ENCODE results near the gene SLC18A3. TPM values are rescaled to one million over a fixed set of nuclear protein-coding genes. Genes with fewer than 3 reads are reported as not detected.

SLC18A3 gene
- total RNA-seq, 5 donors from 2014 or later (not counting 1 experiment from before 2014, with no cell fraction given), result not detected

- Histone ChIP-seq H3K4me3 (ENCODE audit: control insufficient read depth in 1 of 2, extremely low read depth in 1 of 2, low read length in 1 of 2) (no peak overlapping the region), H3K27ac (ENCODE audit: low read length) (no peak overlapping the region), H3K4me1 (ENCODE audit: control insufficient read depth in 1 of 2, extremely low read depth in 1 of 2, insufficient read depth in 2 of 2, low read length in 2 of 2) (no peaks in the 10 kb centered on the region), H3K27me3 (replicated peaks in 1 of 2; ENCODE audit: control insufficient read depth in 2 of 2, extremely low read depth in 1 of 2, insufficient read depth in 2 of 2, low read length in 1 of 2) (peaks cover 0 to 8% of the 10 kb centered on the region in 2 experiments), H3K9me3 (no peaks in the 10 kb centered on the region), H3K36me3 (ENCODE audit: control insufficient read depth in 2 of 2, extremely low read depth in 1 of 2, insufficient read depth in 1 of 2, low read length in 1 of 2) (no peaks in the 10 kb centered on the region)
- H3K27ac Mint-ChIP-seq, result no peak overlapping the region
- H3K4me1 Mint-ChIP-seq, result peaks cover 3 to 6% (median 5%) of the 10 kb centered on the region in 3 donors
- peaks cover 28 to 31% of the 10 kb centered on the region in 2 donors for H3K27me3 Mint-ChIP-seq
- POLR2A ChIA-PET, result no interaction called here
- H3K36me3 Mint-ChIP-seq, result no peaks in the 10 kb centered on the region
- ATAC-seq (replicated peaks in 1 of 4) (peak in 1 of 4 experiments; percentile 28), DNase-seq (peak in 3 of 35 experiments; percentile 11 to 44 (median 12))
- no peak overlapping the region for H3K4me3 Mint-ChIP-seq
- WGBS (ENCODE audit: insufficient coverage), result 5% methylated on average over 6 of the region's 6 CpGs
- H3K9me3 Mint-ChIP-seq, result no peaks in the 10 kb centered on the region
- CTCF ChIA-PET, result interaction anchor here (0.6 to 1.4 kb wide), 5 partner anchors 10 to 678 kb away, joined by 3 to 9 read pairs (median 3); no protein-coding TSS in a partner anchor
Observed at GRCh38 chr10:49594594-49594993, 15.5 kb upstream of the SLC18A3 start.

GRCh38 chr10:49595003-49595712 is 15.0 kb upstream of the SLC18A3 start:
- peaks cover 0 to 8% of the 10 kb centered on the region in 2 experiments for H3K27me3 ChIP-seq (replicated peaks in 1 of 2; ENCODE audit: control insufficient read depth in 2 of 2, extremely low read depth in 1 of 2, insufficient read depth in 2 of 2, low read length in 1 of 2)
- H3K9me3 Mint-ChIP-seq, result no peaks in the 10 kb centered on the region
- H3K4me1 Mint-ChIP-seq, result peaks cover 3 to 6% (median 5%) of the 10 kb centered on the region in 3 donors
- ChIA-PET CTCF (interaction anchor here (0.6 to 1.4 kb wide), 5 partner anchors 9 to 678 kb away, joined by 3 to 9 read pairs (median 3); no protein-coding TSS in a partner anchor), POLR2A (interaction anchor here in 1 of 2 donors (0.5 kb wide), 1 partner anchor 477 kb away, joined by 7 read pairs; no protein-coding TSS in a partner anchor)
- peak in 1 of 35 experiments; percentile 21 for DNase-seq
- H3K27ac ChIP-seq (ENCODE audit: low read length), result no peak overlapping the region
- H3K36me3 Mint-ChIP-seq, result no peaks in the 10 kb centered on the region
- no peak overlapping the region for H3K4me3 Mint-ChIP-seq
- 47% methylated on average over 3 of the region's 10 CpGs for WGBS (ENCODE audit: insufficient coverage)
- H3K4me3 ChIP-seq (ENCODE audit: control insufficient read depth in 1 of 2, extremely low read depth in 1 of 2, low read length in 1 of 2), result no peak overlapping the region
- H3K9me3 ChIP-seq, result no peaks in the 10 kb centered on the region
- ATAC-seq (replicated peaks in 1 of 4), result no peak
- H3K27me3 Mint-ChIP-seq, result peaks cover 28 to 32% of the 10 kb centered on the region in 2 donors
- no peaks in the 10 kb centered on the region for H3K4me1 ChIP-seq (ENCODE audit: control insufficient read depth in 1 of 2, extremely low read depth in 1 of 2, insufficient read depth in 2 of 2, low read length in 2 of 2)
- H3K27ac Mint-ChIP-seq, result no peak overlapping the region
- no peaks in the 10 kb centered on the region for H3K36me3 ChIP-seq (ENCODE audit: control insufficient read depth in 2 of 2, extremely low read depth in 1 of 2, insufficient read depth in 1 of 2, low read length in 1 of 2)

GRCh38 chr10:49595713-49596492 is 14.2 kb upstream of the SLC18A3 start:
- H3K36me3 Mint-ChIP-seq, result no peaks in the 10 kb centered on the region
- DNase-seq (no peak), ATAC-seq (replicated peaks in 1 of 4) (no peak)
- ChIA-PET POLR2A (interaction anchor here in 1 of 2 donors (0.5 kb wide), 1 partner anchor 476 kb away, joined by 7 read pairs; no protein-coding TSS in a partner anchor), CTCF (interaction anchor here in 1 of 2 donors (0.7 to 1.4 kb wide), 2 partner anchors 10 to 14 kb away, joined by 3 read pairs; no protein-coding TSS in a partner anchor)
- Histone ChIP-seq H3K4me1 (ENCODE audit: control insufficient read depth in 1 of 2, extremely low read depth in 1 of 2, insufficient read depth in 2 of 2, low read length in 2 of 2) (no peaks in the 10 kb centered on the region), H3K4me3 (ENCODE audit: control insufficient read depth in 1 of 2, extremely low read depth in 1 of 2, low read length in 1 of 2) (no peak overlapping the region), H3K9me3 (no peaks in the 10 kb centered on the region), H3K36me3 (ENCODE audit: control insufficient read depth in 2 of 2, extremely low read depth in 1 of 2, insufficient read depth in 1 of 2, low read length in 1 of 2) (no peaks in the 10 kb centered on the region), H3K27me3 (replicated peaks in 1 of 2; ENCODE audit: control insufficient read depth in 2 of 2, extremely low read depth in 1 of 2, insufficient read depth in 2 of 2, low read length in 1 of 2) (peaks cover 0 to 8% of the 10 kb centered on the region in 2 experiments), H3K27ac (ENCODE audit: low read length) (no peak overlapping the region)
- H3K4me1 Mint-ChIP-seq, result peaks cover 3 to 6% (median 5%) of the 10 kb centered on the region in 3 donors
- no peaks in the 10 kb centered on the region for H3K9me3 Mint-ChIP-seq
- peaks cover 34 to 38% of the 10 kb centered on the region in 2 donors for H3K27me3 Mint-ChIP-seq
- H3K27ac Mint-ChIP-seq, result no peak overlapping the region
- H3K4me3 Mint-ChIP-seq, result no peak overlapping the region
- 58% methylated on average over 11 of the region's 13 CpGs for WGBS (ENCODE audit: insufficient coverage)

GRCh38 chr10:49596493-49596809 is 13.7 kb upstream of the SLC18A3 start:
- Histone ChIP-seq H3K36me3 (ENCODE audit: control insufficient read depth in 2 of 2, extremely low read depth in 1 of 2, insufficient read depth in 1 of 2, low read length in 1 of 2) (no peaks in the 10 kb centered on the region), H3K4me3 (ENCODE audit: control insufficient read depth in 1 of 2, extremely low read depth in 1 of 2, low read length in 1 of 2) (no peak overlapping the region), H3K9me3 (no peaks in the 10 kb centered on the region), H3K27ac (ENCODE audit: low read length) (no peak overlapping the region), H3K27me3 (replicated peaks in 1 of 2; ENCODE audit: control insufficient read depth in 2 of 2, extremely low read depth in 1 of 2, insufficient read depth in 2 of 2, low read length in 1 of 2) (peaks cover 0 to 10% of the 10 kb centered on the region in 2 experiments), H3K4me1 (ENCODE audit: control insufficient read depth in 1 of 2, extremely low read depth in 1 of 2, insufficient read depth in 2 of 2, low read length in 2 of 2) (no peaks in the 10 kb centered on the region)
- WGBS (ENCODE audit: insufficient coverage), result 65% methylated on average over 3 of the region's 3 CpGs
- Mint-ChIP-seq H3K9me3 (no peaks in the 10 kb centered on the region), H3K27ac (no peak overlapping the region), H3K27me3 (peaks cover 34 to 36% of the 10 kb centered on the region in 2 donors), H3K4me1 (peaks cover 3 to 6% (median 5%) of the 10 kb centered on the region in 3 donors), H3K36me3 (no peaks in the 10 kb centered on the region), H3K4me3 (no peak overlapping the region)
- ChIA-PET POLR2A (no interaction called here), CTCF (interaction anchor here in 1 of 2 donors (0.7 kb wide), 1 partner anchor 9 kb away, joined by 3 read pairs; no protein-coding TSS in a partner anchor)
- DNase-seq, result no peak
- no peak for ATAC-seq (replicated peaks in 1 of 4)

GRCh38 chr10:49596836-49597235 is 13.3 kb upstream of the SLC18A3 start:
- ATAC-seq (replicated peaks in 1 of 4) (no peak), DNase-seq (no peak)
- Mint-ChIP-seq H3K36me3 (no peaks in the 10 kb centered on the region), H3K4me3 (no peak overlapping the region), H3K27ac (no peak overlapping the region), H3K27me3 (peaks cover 32 to 34% of the 10 kb centered on the region in 2 donors), H3K4me1 (peaks cover 3 to 6% (median 5%) of the 10 kb centered on the region in 3 donors), H3K9me3 (no peaks in the 10 kb centered on the region)
- Histone ChIP-seq H3K4me1 (ENCODE audit: control insufficient read depth in 1 of 2, extremely low read depth in 1 of 2, insufficient read depth in 2 of 2, low read length in 2 of 2) (no peaks in the 10 kb centered on the region), H3K27ac (ENCODE audit: low read length) (no peak overlapping the region), H3K36me3 (ENCODE audit: control insufficient read depth in 2 of 2, extremely low read depth in 1 of 2, insufficient read depth in 1 of 2, low read length in 1 of 2) (no peaks in the 10 kb centered on the region), H3K4me3 (ENCODE audit: control insufficient read depth in 1 of 2, extremely low read depth in 1 of 2, low read length in 1 of 2) (no peak overlapping the region), H3K27me3 (replicated peaks in 1 of 2; ENCODE audit: control insufficient read depth in 2 of 2, extremely low read depth in 1 of 2, insufficient read depth in 2 of 2, low read length in 1 of 2) (peaks cover 0 to 14% of the 10 kb centered on the region in 2 experiments), H3K9me3 (no peaks in the 10 kb centered on the region)
- ChIA-PET POLR2A (no interaction called here), CTCF (no interaction called here)
- 76% methylated on average over 2 of the region's 3 CpGs for WGBS (ENCODE audit: insufficient coverage)

GRCh38 chr10:49597426-49598163 is 12.5 kb upstream of the SLC18A3 start:
- peaks cover 32 to 36% of the 10 kb centered on the region in 2 donors for H3K27me3 Mint-ChIP-seq
- CTCF ChIA-PET, result no interaction called here
- H3K27me3 ChIP-seq (replicated peaks in 1 of 2; ENCODE audit: control insufficient read depth in 2 of 2, extremely low read depth in 1 of 2, insufficient read depth in 2 of 2, low read length in 1 of 2), result peaks cover 0 to 17% of the 10 kb centered on the region in 2 experiments

More at GRCh38 chr10:49597426-49598163, 12.5 kb upstream of the SLC18A3 start:
- H3K36me3 ChIP-seq (ENCODE audit: control insufficient read depth in 2 of 2, extremely low read depth in 1 of 2, insufficient read depth in 1 of 2, low read length in 1 of 2), result no peaks in the 10 kb centered on the region
- POLR2A ChIA-PET, result no interaction called here
- DNase-seq, result no peak
- 81% methylated on average over 7 of the region's 11 CpGs for WGBS (ENCODE audit: insufficient coverage)
- peaks cover 3 to 6% (median 5%) of the 10 kb centered on the region in 3 donors for H3K4me1 Mint-ChIP-seq
- H3K4me1 ChIP-seq (ENCODE audit: control insufficient read depth in 1 of 2, extremely low read depth in 1 of 2, insufficient read depth in 2 of 2, low read length in 2 of 2), result no peaks in the 10 kb centered on the region
- H3K4me3 ChIP-seq (ENCODE audit: control insufficient read depth in 1 of 2, extremely low read depth in 1 of 2, low read length in 1 of 2), result no peak overlapping the region
- no peak overlapping the region for H3K27ac ChIP-seq (ENCODE audit: low read length)
- H3K9me3 Mint-ChIP-seq, result no peaks in the 10 kb centered on the region
- H3K9me3 ChIP-seq, result no peaks in the 10 kb centered on the region
- H3K4me3 Mint-ChIP-seq, result no peak overlapping the region
- no peak for ATAC-seq (replicated peaks in 1 of 4)
- H3K27ac Mint-ChIP-seq, result no peak overlapping the region
- no peaks in the 10 kb centered on the region for H3K36me3 Mint-ChIP-seq
